ENCODE data around the gene SLC30A2.
"Not testable (repeated sequence)": the region's sequence is repeated elsewhere in the genome, so short reads cannot be mapped to it uniquely, and the experiment has no call there.

Gene SLC30A2, protein sequence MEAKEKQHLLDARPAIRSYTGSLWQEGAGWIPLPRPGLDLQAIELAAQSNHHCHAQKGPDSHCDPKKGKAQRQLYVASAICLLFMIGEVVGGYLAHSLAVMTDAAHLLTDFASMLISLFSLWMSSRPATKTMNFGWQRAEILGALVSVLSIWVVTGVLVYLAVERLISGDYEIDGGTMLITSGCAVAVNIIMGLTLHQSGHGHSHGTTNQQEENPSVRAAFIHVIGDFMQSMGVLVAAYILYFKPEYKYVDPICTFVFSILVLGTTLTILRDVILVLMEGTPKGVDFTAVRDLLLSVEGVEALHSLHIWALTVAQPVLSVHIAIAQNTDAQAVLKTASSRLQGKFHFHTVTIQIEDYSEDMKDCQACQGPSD

DNA sequence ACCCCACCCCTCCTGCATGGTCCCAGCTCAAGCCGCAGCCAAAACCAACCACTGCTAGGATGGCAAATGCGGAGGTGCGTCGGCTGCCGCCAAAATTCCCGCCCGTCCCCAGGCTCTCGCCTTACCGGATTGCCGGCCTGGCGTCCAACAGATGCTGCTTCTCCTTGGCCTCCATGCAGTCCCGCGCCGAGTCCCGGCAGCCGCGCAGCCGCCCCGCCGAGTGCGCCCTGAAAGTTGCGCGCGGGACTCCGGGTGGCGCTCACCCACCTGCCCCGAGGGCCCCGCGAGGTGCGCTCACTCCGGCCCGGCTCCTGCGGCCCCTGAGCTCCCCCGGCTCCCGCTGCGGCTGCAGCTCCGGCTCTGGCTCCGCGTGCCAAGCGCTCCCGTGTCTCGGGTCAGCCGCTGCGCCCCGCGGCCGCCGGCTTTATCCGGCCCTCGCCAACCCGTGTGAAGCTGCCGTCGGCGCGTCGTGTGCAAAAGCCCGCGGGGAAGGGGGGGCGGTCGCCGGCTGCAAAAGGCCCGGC, at the start of gene SLC30A2:
Gene SLC30A2 (minus strand): TSS at position 397 of the 524 bp plus-strand sequence. CDS start 222 bp downstream, at position 175.
- H3K27ac ChIP-seq (ENCODE audit: low read length) = no peak within 1 kb of the TSS
- TF ChIP-seq, protein P1, sequence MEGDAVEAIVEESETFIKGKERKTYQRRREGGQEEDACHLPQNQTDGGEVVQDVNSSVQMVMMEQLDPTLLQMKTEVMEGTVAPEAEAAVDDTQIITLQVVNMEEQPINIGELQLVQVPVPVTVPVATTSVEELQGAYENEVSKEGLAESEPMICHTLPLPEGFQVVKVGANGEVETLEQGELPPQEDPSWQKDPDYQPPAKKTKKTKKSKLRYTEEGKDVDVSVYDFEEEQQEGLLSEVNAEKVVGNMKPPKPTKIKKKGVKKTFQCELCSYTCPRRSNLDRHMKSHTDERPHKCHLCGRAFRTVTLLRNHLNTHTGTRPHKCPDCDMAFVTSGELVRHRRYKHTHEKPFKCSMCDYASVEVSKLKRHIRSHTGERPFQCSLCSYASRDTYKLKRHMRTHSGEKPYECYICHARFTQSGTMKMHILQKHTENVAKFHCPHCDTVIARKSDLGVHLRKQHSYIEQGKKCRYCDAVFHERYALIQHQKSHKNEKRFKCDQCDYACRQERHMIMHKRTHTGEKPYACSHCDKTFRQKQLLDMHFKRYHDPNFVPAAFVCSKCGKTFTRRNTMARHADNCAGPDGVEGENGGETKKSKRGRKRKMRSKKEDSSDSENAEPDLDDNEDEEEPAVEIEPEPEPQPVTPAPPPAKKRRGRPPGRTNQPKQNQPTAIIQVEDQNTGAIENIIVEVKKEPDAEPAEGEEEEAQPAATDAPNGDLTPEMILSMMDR (IDR thresholded peaks at IDR 0.05; ENCODE audit: low read depth, low read length) = no peak
- TF ChIP-seq EZH2phosphoT487 (IDR thresholded peaks at IDR 0.05; ENCODE audit: low read depth) = no peak
- H3K4me3 ChIP-seq (ENCODE audit: low read length) = no peak within 1 kb of the TSS
- no peak within 1 kb of the TSS for H3K9ac ChIP-seq (ENCODE audit: low read length)
- H3K9me3 ChIP-seq (ENCODE audit: insufficient read depth, low read length) = no peaks in the 10 kb centered on the region
- H3K79me2 ChIP-seq (ENCODE audit: low read length) = no peaks in the 10 kb centered on the region
- no peak within 1 kb of the TSS for H3K4me2 ChIP-seq (ENCODE audit: low read length)
- no peak within 1 kb of the TSS for H2AFZ ChIP-seq (ENCODE audit: low read depth, low read length)
- no peaks in the 10 kb centered on the region for H4K20me1 ChIP-seq (ENCODE audit: insufficient read depth, low read length)
- H3K27me3 ChIP-seq (ENCODE audit: low read depth, low read length) = peaks cover 7% of the 10 kb centered on the region; the same call in 1 of the 2 replicates
- H3K36me3 ChIP-seq (replicated peaks; ENCODE audit: low read depth, low read length) = no peaks in the 10 kb centered on the region
- H3K4me1 ChIP-seq (ENCODE audit: low read length) = no peaks in the 10 kb centered on the region

GRCh38 chr1:26094677-26095383, 48.9 kb upstream of the SLC30A2 start:
- Histone ChIP-seq H3K4me2 (ENCODE audit: low read length) (no peak overlapping the region), H3K9ac (ENCODE audit: low read length) (no peak overlapping the region), H3K36me3 (replicated peaks; ENCODE audit: low read depth, low read length) (no peaks in the 10 kb centered on the region), H3K79me2 (ENCODE audit: low read length) (no peaks in the 10 kb centered on the region), H3K4me3 (ENCODE audit: low read length) (no peak overlapping the region), H3K27ac (ENCODE audit: low read length) (no peak overlapping the region), H3K9me3 (ENCODE audit: insufficient read depth, low read length) (no peaks in the 10 kb centered on the region), H2AFZ (ENCODE audit: low read depth, low read length) (no peak overlapping the region), H3K27me3 (ENCODE audit: low read depth, low read length) (no peaks in the 10 kb centered on the region), H4K20me1 (ENCODE audit: insufficient read depth, low read length) (no peaks in the 10 kb centered on the region), H3K4me1 (ENCODE audit: low read length) (no peaks in the 10 kb centered on the region)
- TF ChIP-seq, protein P1 (IDR thresholded peaks at IDR 0.05; ENCODE audit: low read depth, low read length) = no peak
- TF ChIP-seq EZH2phosphoT487 (IDR thresholded peaks at IDR 0.05; ENCODE audit: low read depth) = no peak

DNA sequence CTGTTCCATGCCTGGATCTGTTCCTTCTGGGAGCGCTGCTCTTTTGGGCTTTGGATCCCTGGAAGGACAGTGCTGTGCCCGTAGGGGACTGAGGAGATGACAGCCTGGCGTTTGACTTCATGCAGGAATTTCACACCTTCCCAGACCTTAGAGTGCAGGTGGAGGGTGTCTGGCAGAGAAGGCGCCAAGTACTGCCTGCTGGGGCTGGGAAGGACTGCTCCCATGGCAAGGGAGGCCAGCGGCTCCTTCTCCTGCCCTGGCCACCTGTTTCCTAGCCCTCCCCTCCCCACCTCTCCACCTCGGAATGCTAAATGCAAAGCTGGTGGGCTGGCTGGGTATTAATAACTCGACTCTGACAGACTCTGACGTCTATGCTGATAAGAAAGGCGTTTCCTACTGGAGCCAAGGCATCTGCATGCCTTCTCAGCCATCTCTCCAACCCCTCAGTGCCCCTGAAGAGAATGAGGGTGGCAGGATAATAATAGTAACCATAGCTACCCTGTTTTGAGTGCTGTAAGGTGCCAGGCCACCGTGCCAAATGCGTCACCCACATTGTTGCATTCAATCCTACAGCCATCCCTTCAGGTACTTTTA, 48.3 kb upstream of the SLC30A2 start:
- no peaks in the 10 kb centered on the region for H3K79me2 ChIP-seq (ENCODE audit: low read length)
- H3K4me1 ChIP-seq (ENCODE audit: low read length) = no peaks in the 10 kb centered on the region
- H3K4me3 ChIP-seq (ENCODE audit: low read length) = no peak overlapping the region
- no peaks in the 10 kb centered on the region for H3K9me3 ChIP-seq (ENCODE audit: insufficient read depth, low read length)
- H3K27me3 ChIP-seq (ENCODE audit: low read depth, low read length) = no peaks in the 10 kb centered on the region
- TF ChIP-seq, protein P1 (IDR thresholded peaks at IDR 0.05; ENCODE audit: low read depth, low read length) = no peak
- no peak for TF ChIP-seq EZH2phosphoT487 (IDR thresholded peaks at IDR 0.05; ENCODE audit: low read depth)
- H3K9ac ChIP-seq (ENCODE audit: low read length) = no peak overlapping the region
- no peaks in the 10 kb centered on the region for H3K36me3 ChIP-seq (replicated peaks; ENCODE audit: low read depth, low read length)
- no peaks in the 10 kb centered on the region for H4K20me1 ChIP-seq (ENCODE audit: insufficient read depth, low read length)
- no peak overlapping the region for H3K27ac ChIP-seq (ENCODE audit: low read length)
- H3K4me2 ChIP-seq (ENCODE audit: low read length) = no peak overlapping the region
- no peak overlapping the region for H2AFZ ChIP-seq (ENCODE audit: low read depth, low read length)

DNA sequence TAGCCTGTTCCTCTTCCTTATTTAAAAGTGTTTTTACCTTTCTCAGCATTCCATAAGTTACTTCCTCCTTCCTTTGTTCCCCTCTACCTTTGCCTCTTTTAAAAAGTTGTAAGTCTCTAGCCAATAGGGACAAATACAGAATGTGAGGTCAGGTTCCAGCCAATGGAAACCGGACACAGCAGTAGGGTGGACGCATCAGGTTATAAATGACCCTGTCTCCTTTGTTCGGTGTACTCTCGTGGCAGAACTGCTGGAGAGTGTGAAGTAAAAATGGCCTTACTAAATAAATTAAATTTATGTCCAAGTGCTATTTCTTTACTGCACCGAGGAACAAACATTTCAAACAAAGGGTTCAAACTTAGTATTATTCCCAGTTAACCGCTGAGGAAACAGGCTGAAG, 47.7 kb upstream of the SLC30A2 start:
- not testable (repeated sequence) for H3K4me2 ChIP-seq (ENCODE audit: low read length)

More for the DNA sequence above, 47.7 kb upstream of the SLC30A2 start:
- H3K4me3 ChIP-seq (ENCODE audit: low read length); H3K27ac ChIP-seq (ENCODE audit: low read length); H3K4me1 ChIP-seq (ENCODE audit: low read length); H4K20me1 ChIP-seq (ENCODE audit: insufficient read depth, low read length); H3K9me3 ChIP-seq (ENCODE audit: insufficient read depth, low read length); H2AFZ ChIP-seq (ENCODE audit: low read depth, low read length); H3K9ac ChIP-seq (ENCODE audit: low read length); H3K27me3 ChIP-seq (ENCODE audit: low read depth, low read length); H3K79me2 ChIP-seq (ENCODE audit: low read length); H3K36me3 ChIP-seq (replicated peaks; ENCODE audit: low read depth, low read length): not testable (repeated sequence)

Data from OCI-LY3 (cell line).